CD4-positive, alpha-beta T cell treated with Interleukin-17A for 4 hours (primary cell): ENCODE results near the gene NPTN.
A peak's percentile ranks its signal among the peaks of the same experiment; 100 is the strongest.

ENCODE experiments used
- DNase-seq: peaks from one replicate; pipeline ENCODE4 v3.0.0-alpha.2; 2020; ENCODE audit warnings: mixed read lengths

NPTN gene

GRCh38 chr15:73631915-73632669, 1.1 kb downstream of the NPTN start:
- peak; percentile 10 for DNase-seq

GRCh38 chr15:73630921-73631362, 2.2 kb downstream of the NPTN start:
- no peak for DNase-seq

- no peak for DNase-seq
Observed at GRCh38 chr15:73629798-73630429, 3.3 kb downstream of the NPTN start.

GRCh38 chr15:73628976-73629797, 4.0 kb downstream of the NPTN start:
- no peak for DNase-seq

- no peak for DNase-seq
Observed at GRCh38 chr15:73628102-73628501, 5.1 kb downstream of the NPTN start.

- no peak for DNase-seq
Observed at GRCh38 chr15:73626072-73626471, 7.1 kb downstream of the NPTN start.

- DNase-seq: no peak
Observed at GRCh38 chr15:73624530-73624929, 8.7 kb downstream of the NPTN start.

GRCh38 chr15:73621286-73621826, 11.8 kb downstream of the NPTN start:
- DNase-seq: no peak

GRCh38 chr15:73620078-73620477, 13.1 kb downstream of the NPTN start:
- no peak for DNase-seq

GRCh38 chr15:73617913-73618312, 15.3 kb downstream of the NPTN start:
- DNase-seq: no peak

GRCh38 chr15:73617301-73617831, 15.8 kb downstream of the NPTN start:
- no peak for DNase-seq

GRCh38 chr15:73608941-73609340, 24.2 kb downstream of the NPTN start:
- no peak for DNase-seq

- no peak for DNase-seq
Observed at GRCh38 chr15:73608475-73608874, 24.7 kb downstream of the NPTN start.

GRCh38 chr15:73607843-73608242, 25.3 kb downstream of the NPTN start:
- no peak for DNase-seq

GRCh38 chr15:73607405-73607804, 25.8 kb downstream of the NPTN start:
- no peak for DNase-seq

GRCh38 chr15:73605759-73606436, 27.3 kb downstream of the NPTN start:
- DNase-seq: no peak

- DNase-seq: no peak
Observed at GRCh38 chr15:73604477-73604876, 28.7 kb downstream of the NPTN start.

- no peak for DNase-seq
Observed at GRCh38 chr15:73602992-73603391, 30.2 kb downstream of the NPTN start.

GRCh38 chr15:73602446-73602843, 30.7 kb downstream of the NPTN start:
- DNase-seq: no peak

- DNase-seq: no peak
Observed at GRCh38 chr15:73601451-73602445, 31.4 kb downstream of the NPTN start.
